Ovary (tissue), 3 donors: ENCODE measurements around the gene STX16.

Source experiments
- EP300 ChIP-seq: sonication (generic); formaldehyde crosslinking; IDR thresholded peaks from one replicate; pipeline ENCODE4 v1.6.1; 2017; ENCODE audit warnings: antibody characterized with exemption
- POLR2A ChIP-seq: fragments of 450-650 bp; IDR thresholded peaks from one replicate; pipeline ENCODE4 v1.6.1; 2017; ENCODE audit warnings: antibody characterized with exemption, mild to moderate bottlenecking, moderate library complexity
- TF ChIP-seq, protein P1 (sequence below), 3 donors: fragments of 450-650 bp in 2 of 3; fragments of 200-600 bp in 1 of 3; IDR thresholded peaks; one replicate each; pipeline versions ENCODE4 v1.5.1 to v1.8.0; 2016 to 2022; ENCODE audit warnings: antibody characterized with exemption in 3 of 3, mild to moderate bottlenecking in 1 of 3
- donor health status: DM: no; HTN: no; CAD: no.

GRCh38 chr20:58612121-58612691, 38.9 kb upstream of the STX16 start:
- TF ChIP-seq, protein P1, sequence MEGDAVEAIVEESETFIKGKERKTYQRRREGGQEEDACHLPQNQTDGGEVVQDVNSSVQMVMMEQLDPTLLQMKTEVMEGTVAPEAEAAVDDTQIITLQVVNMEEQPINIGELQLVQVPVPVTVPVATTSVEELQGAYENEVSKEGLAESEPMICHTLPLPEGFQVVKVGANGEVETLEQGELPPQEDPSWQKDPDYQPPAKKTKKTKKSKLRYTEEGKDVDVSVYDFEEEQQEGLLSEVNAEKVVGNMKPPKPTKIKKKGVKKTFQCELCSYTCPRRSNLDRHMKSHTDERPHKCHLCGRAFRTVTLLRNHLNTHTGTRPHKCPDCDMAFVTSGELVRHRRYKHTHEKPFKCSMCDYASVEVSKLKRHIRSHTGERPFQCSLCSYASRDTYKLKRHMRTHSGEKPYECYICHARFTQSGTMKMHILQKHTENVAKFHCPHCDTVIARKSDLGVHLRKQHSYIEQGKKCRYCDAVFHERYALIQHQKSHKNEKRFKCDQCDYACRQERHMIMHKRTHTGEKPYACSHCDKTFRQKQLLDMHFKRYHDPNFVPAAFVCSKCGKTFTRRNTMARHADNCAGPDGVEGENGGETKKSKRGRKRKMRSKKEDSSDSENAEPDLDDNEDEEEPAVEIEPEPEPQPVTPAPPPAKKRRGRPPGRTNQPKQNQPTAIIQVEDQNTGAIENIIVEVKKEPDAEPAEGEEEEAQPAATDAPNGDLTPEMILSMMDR (IDR thresholded peaks at IDR 0.05), result no peak
- TF ChIP-seq EP300 (no peak), POLR2A (no peak)
